Neutrophil (primary cell): ENCODE measurements around the gene SARDH.

Source experiments
- H3K27ac ChIP-seq: fragments of 200-600 bp; sonication (generic); 2 replicates; pipeline ENCODE4 v1.5.1; 2016; ENCODE audit warnings: mild to moderate bottlenecking, moderate library complexity
- H3K27me3 ChIP-seq: fragments of 200-600 bp; sonication (generic); 2 replicates; pipeline ENCODE4 v1.6.0; 2016; ENCODE audit warnings: mild to moderate bottlenecking
- H3K36me3 ChIP-seq: fragments of 200-600 bp; sonication (generic); 2 replicates; pipeline ENCODE4 v1.5.1; 2017
- H3K4me1 ChIP-seq, 2 experiments: fragments of 200-600 bp in 1 of 2; sonication (generic) in 1 of 2; 1 replicate in 1 of 2; 2 replicates in 1 of 2; pipeline versions ENCODE4 v1.5.1 to v1.6.1; 2013 to 2016; ENCODE audit warnings: low read depth in 1 of 2, low read length in 1 of 2, mild to moderate bottlenecking in 1 of 2, moderate library complexity in 1 of 2; ENCODE audit not compliant: control insufficient read depth in 1 of 2, insufficient read depth in 1 of 2
- H3K4me3 ChIP-seq, 2 experiments: fragments of 200-600 bp in 1 of 2; sonication (generic) in 1 of 2; 1 replicate in 1 of 2; 2 replicates in 1 of 2; pipeline ENCODE4 v1.5.1; 2013 to 2016; ENCODE audit warnings: low read depth in 1 of 2, low read length in 1 of 2, mild to moderate bottlenecking in 1 of 2, moderate library complexity in 1 of 2
- H3K9me3 ChIP-seq: fragments of 200-600 bp; sonication (generic); 2 replicates; pipeline ENCODE4 v1.5.1; 2016
- TF ChIP-seq, protein P1 (sequence below): fragments of 200-600 bp; sonication (generic); IDR thresholded peaks from 2 replicates; pipeline ENCODE4 v1.5.1; 2016; ENCODE audit warnings: antibody characterized with exemption

Gene SARDH

GRCh38 chr9:133666387-133666786 lies 71.8 kb downstream of the SARDH start:
- no peaks in the 10 kb centered on the region for H3K27me3 ChIP-seq
- no peaks in the 10 kb centered on the region for H3K9me3 ChIP-seq
- TF ChIP-seq, protein P1, sequence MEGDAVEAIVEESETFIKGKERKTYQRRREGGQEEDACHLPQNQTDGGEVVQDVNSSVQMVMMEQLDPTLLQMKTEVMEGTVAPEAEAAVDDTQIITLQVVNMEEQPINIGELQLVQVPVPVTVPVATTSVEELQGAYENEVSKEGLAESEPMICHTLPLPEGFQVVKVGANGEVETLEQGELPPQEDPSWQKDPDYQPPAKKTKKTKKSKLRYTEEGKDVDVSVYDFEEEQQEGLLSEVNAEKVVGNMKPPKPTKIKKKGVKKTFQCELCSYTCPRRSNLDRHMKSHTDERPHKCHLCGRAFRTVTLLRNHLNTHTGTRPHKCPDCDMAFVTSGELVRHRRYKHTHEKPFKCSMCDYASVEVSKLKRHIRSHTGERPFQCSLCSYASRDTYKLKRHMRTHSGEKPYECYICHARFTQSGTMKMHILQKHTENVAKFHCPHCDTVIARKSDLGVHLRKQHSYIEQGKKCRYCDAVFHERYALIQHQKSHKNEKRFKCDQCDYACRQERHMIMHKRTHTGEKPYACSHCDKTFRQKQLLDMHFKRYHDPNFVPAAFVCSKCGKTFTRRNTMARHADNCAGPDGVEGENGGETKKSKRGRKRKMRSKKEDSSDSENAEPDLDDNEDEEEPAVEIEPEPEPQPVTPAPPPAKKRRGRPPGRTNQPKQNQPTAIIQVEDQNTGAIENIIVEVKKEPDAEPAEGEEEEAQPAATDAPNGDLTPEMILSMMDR, result no peak
- no peaks in the 10 kb centered on the region for H3K36me3 ChIP-seq
- H3K4me3 ChIP-seq, result no peak overlapping the region
- H3K4me1 ChIP-seq, result no peaks in the 10 kb centered on the region
- no peak overlapping the region for H3K27ac ChIP-seq

DNA sequence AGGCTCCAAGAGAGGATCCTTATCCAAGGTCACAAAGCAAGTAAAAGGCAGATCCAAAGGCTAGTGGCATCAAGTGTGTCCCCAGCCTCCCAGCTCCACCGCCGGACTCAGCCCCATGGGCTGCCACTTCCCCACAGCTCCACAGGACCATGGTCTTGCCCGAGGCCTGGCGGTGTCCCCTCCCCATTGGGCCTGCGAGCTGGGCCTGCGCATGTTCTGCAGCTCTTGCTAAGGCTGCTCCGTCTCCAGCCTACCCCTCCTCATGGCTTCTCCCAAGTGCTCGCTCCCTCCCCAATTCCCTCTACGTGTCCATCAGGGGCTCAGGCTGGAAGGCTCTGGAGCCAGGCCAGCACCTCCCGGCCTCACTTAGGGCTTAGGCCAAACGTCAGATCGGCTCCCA lies 72.6 kb downstream of the SARDH start:
- H3K4me1 ChIP-seq, result no peaks in the 10 kb centered on the region
- TF ChIP-seq, protein P1, result no peak
- no peaks in the 10 kb centered on the region for H3K36me3 ChIP-seq
- no peak overlapping the region for H3K4me3 ChIP-seq
- no peaks in the 10 kb centered on the region for H3K9me3 ChIP-seq
- H3K27me3 ChIP-seq, result peaks cover 5% of the 10 kb centered on the region
- H3K27ac ChIP-seq, result no peak overlapping the region

DNA sequence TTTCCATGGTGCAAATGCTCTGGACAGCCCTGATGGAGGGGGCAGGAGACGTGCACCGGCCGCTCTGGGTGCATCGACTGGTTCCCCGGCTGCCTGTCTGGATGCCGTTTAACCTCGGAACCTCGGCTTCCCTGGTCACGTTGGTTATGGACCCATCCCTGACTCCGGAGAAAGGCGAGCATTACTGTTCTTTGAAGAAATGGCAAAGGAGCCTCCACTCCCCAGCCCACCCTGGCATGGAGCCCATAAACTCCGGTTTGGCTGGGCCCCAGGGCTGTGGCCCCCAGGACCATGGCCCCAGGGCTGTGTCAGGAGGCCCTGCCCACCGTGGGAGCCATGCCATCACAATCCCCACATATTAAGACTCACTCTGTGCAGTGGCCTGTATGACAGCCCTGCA lies 73.1 kb downstream of the SARDH start:
- no peaks in the 10 kb centered on the region for H3K4me1 ChIP-seq
- peaks cover 9% of the 10 kb centered on the region for H3K27me3 ChIP-seq
- H3K4me3 ChIP-seq, result no peak overlapping the region
- no peaks in the 10 kb centered on the region for H3K9me3 ChIP-seq
- no peaks in the 10 kb centered on the region for H3K36me3 ChIP-seq
- H3K27ac ChIP-seq, result no peak overlapping the region
- TF ChIP-seq, protein P1, result no peak

GRCh38 chr9:133664173-133665050 lies 73.7 kb downstream of the SARDH start:
- Histone ChIP-seq H3K9me3 (no peaks in the 10 kb centered on the region), H3K36me3 (no peaks in the 10 kb centered on the region), H3K27me3 (peaks cover 16% of the 10 kb centered on the region), H3K4me3 (no peak overlapping the region), H3K4me1 (no peaks in the 10 kb centered on the region), H3K27ac (no peak overlapping the region)
- TF ChIP-seq, protein P1, result no peak

- H3K27ac ChIP-seq, result no peak overlapping the region
- no peak overlapping the region for H3K4me3 ChIP-seq
- no peaks in the 10 kb centered on the region for H3K9me3 ChIP-seq
- TF ChIP-seq, protein P1, result no peak
- H3K36me3 ChIP-seq, result no peaks in the 10 kb centered on the region
- H3K27me3 ChIP-seq, result peaks cover 40% of the 10 kb centered on the region
- no peaks in the 10 kb centered on the region for H3K4me1 ChIP-seq
Measured at GRCh38 chr9:133661846-133662540, 76.2 kb downstream of the SARDH start.
